Muscle of arm (tissue), 12 donors: ENCODE measurements around the gene UQCC2. TPM values are rescaled to one million over a fixed set of nuclear protein-coding genes. Genes with fewer than 3 reads are reported as not detected.
A peak's percentile ranks its signal among the peaks of the same experiment; 100 is the strongest.

Experiments
- DNase-seq: peaks from one replicate; pipeline ENCODE4 v3.0.0-alpha.2; 2013
- polyA plus RNA-seq, 12 donors: library from polyadenylated mRNA; unstranded; fragments of 120-200 nt; gene quantifications; one replicate each; pipeline ENCODE4 v1.2.1, GENCODE V29; 2013; ENCODE audit not compliant: insufficient read length in 12 of 12

The UQCC2 gene
- polyA plus RNA-seq, 12 donors = 40.5 to 90.5 (median 67.4) TPM; not detected in 1

DNA sequence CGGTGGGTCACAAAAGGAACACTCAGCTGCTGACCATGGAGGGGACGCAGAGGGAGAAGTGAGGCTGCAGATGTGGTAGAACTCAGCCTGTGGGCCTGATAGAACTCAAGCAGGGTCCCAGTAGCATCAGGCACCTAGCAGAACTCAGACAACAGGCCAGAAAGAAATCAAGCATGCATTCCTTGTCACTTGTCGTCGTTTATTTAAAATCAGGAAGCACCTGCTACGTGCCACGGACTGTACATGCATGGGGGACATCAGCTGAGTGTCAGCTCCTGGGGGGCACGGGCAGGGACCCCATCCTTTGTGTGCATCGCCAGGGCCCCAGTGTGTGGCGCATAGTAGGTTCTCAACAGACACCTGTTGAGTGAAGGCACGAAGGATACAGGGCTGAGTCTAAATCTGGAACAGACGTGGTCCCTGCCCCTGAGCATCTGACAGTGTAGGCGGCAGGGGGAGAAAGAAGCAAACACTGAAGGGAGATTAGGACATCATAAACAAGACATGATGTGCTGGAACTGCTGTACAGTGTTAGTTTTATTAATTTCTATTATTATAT lies 32.5 kb downstream of the UQCC2 start:
- DNase-seq = no peak

DNA sequence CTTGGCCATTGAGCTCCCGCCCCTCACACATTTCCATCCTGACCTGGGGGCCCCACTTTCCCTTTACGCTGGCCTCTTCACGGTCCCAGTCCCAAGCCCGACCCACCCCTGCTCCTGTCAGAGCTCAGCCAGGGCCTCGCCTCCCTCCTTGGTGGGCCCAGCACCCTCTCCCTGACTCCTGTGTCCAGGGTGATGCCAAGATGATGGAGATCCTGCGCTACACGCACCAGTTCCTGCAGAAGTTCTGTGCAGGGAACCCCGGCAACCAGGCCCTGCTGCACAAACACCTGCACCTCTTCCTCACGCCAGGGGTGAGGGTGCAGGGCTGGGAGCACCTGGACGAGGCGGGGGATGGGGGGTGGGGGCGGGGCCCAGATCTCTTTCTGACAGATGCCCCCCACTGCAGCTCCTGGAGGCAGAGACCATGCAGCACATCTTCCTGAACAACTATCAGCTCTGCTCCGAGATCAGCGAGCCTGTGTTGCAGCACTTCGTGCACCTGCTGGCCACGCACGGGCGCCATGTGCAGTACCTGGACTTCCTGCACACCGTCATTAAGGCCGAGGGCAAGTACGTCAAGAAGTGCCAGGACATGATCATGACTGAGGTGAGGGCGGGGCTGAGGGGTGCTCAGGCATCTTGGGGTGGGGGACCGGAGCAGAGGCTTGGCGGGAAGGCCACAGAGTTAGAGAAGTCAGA lies 33.1 kb downstream of the UQCC2 start:
- no peak for DNase-seq

DNA sequence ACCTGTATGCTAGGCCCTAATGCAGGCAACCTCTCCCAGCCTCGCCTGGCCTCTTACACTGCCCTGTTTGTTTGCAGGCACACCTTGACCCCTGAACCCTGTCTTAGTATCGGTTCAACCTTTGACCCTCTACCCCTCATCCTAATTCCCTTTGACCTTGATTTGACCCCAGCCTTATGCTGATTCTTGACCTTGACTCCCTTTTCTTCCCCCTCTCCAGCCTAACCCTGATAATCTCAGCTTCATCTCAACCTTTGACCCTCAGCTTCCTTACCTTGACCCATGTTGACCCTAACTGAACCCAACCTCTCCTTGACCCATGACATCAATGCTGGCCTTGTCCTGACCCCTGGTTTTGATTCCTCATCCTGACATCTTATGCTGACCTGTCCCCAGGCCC lies 33.8 kb downstream of the UQCC2 start:
- no peak for DNase-seq

GRCh38 chr6:33677143-33677660 lies 34.3 kb downstream of the UQCC2 start:
- DNase-seq = peak; percentile 37

DNA sequence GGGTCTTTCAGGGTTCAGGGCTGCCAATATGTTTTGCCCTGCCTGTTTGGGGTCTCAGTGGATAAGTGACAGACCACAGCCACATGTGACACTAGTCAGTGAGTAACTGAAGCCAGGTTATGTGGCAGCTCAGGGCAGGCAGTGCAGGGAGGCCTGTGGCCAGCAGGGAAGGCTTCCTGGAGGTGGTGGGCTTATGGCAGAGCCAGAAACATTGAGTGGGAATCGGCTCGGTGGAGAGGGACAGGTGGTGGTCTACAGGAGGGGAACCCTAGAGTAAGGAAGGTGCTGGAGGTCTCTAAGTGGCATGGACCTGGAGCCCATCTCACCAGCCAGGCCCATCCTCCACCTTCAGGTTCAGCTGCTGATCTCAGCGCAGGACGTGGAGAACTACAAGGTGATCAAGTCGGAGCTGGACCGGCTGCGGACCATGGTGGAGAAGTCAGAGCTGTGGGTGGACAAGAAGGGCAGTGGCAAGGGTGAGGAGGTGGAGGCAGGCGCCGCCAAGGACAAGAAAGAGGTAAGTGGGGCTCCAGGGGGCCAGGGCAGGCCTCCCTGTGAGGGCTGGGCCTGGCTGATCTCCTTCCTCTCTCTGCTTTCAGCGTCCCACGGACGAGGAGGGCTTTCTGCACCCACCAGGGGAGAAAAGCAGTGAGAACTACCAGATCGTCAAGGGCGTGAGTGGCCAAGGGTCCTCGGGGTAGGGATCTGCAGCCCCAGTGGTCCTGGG lies 34.9 kb downstream of the UQCC2 start:
- DNase-seq = no peak

DNA sequence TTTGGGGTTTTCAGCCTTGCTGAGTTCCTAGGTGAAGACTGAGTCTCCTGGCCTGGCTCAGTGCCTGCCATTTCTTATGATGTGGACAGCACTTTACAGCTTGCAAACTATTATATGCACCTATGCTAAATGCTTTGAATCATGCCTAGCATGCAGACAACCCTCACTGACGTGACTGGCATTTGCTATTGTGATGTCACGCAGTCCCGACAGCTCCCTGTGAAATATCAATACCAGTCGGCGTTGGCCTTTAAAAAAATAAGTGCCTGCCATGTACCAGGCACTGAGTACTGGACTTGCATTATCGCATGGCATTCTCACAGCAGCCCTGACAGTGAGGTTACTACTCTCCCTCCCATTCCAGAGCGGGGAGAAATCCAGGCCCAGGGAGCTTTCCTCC lies 35.5 kb downstream of the UQCC2 start:
- no peak for DNase-seq

GRCh38 chr6:33673851-33674250 lies 37.6 kb downstream of the UQCC2 start:
- DNase-seq = no peak

DNA sequence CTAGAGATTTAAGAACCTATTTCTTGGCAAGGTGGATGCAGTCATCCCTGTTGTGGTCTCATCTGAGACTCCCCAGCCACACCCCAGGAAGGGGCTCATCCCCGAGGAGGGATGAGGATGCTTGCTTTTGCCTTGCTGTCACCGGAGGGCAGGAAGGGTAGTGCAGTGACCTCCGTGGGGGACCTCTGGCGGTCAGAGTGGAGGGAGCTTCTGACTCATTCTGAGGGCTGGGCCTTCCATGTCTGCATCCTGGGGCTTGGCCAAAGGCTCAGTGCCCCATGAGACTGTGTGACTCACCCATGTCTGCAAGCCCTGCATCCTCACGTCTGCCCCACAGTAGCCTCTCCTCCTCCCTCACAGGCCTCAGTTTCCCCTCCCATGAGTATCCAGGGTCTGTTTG lies 38.7 kb downstream of the UQCC2 start:
- peak; percentile 71 for DNase-seq

DNA sequence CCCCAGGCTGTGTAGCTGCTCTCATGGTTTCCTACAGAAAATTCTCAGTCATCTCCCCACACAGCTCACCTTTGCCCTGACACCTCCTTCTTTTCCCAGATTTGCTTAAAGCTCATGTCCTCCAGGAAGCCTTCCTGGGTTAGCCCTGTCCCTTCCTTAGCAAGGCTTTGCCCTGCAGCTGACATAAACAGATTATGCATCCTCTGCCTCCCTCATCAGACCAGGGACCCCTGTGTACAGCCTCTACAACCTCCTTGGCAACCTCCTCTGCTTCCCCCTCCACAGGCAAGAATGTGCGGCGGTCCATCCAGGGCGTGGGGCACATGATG lies 39.8 kb downstream of the UQCC2 start:
- no peak for DNase-seq

GRCh38 chr6:33670971-33671743 lies 40.3 kb downstream of the UQCC2 start:
- DNase-seq = no peak

DNA sequence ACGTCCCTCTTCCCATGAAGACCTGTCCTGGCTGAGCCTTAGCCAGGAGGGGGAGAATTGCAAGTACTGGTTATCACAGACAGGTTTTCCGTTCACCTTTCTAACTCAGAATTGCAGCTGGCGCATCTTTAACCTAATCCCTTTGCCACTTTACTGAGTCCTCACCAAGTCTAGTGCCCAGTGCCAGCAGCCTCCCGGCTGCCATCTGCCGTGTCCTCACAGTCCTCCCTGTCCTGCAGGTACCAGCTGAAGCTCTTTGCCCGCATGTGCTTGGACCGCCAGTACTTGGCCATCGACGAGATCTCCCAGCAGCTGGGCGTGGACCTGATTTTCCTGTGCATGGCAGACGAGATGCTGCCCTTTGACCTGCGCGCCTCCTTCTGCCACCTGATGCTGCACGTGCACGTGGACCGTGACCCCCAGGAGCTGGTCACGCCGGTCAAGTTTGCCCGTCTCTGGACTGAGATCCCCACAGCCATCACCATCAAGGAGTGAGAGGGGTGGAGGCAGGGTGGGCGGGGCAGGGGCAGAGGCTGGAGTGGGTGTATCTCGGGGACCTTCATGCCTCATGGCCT lies 41.3 kb downstream of the UQCC2 start:
- DNase-seq = no peak

- DNase-seq = no peak
Observed at GRCh38 chr6:33668914-33669313, 42.6 kb downstream of the UQCC2 start.

DNA sequence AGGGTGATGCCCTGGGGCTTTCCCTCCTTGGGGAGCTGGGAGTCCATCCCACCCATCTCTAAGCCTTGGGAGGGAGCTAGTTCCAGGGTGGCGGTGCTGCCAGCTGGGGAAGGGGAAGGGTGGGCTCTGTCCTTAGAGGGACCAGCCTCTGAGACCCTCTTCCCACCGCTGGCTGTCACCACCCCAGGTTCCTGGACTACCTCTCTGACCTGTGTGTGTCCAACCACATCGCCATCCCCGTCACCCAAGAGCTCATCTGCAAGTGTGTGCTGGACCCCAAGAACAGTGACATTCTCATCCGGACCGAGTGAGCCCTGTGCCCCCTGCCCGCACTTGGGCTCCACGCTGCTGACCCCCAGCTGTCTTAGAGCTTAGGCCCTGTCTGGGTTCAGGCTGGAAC lies 43.2 kb downstream of the UQCC2 start:
- DNase-seq = no peak

DNA sequence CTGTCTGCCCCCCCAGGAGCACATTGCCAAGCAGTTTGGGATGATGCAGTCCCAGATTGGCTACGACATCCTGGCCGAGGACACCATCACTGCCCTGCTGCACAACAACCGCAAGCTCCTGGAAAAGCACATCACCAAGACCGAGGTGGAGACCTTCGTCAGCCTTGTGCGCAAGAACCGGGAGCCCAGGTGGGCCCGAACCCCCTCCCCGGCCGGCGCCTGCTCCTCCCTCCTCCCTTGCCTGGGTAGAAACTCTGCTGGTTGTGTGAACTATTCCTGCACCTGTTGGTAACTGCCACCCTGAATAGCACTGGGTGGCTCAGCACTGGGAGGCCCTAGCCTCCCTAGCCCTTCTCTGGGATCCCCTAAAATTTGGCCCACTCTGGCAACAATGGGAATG lies 43.7 kb downstream of the UQCC2 start:
- DNase-seq = no peak

DNA sequence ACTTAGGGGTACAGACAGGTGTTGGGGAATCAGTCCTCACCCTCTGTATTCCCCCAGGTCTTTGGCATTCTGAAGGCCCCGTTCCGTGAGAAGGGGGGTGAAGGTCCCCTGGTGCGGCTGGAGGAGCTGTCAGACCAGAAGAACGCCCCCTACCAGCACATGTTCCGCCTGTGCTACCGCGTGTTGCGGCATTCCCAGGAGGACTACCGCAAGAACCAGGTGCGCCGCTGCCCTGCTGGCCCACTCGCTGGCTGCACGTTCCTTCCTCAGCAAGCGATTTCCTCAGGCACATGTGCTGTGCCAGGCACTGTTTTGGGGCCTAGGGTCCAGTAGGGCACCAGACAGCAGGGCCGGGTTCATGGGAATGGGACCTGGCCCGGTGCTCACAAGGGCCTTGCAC lies 44.4 kb downstream of the UQCC2 start:
- no peak for DNase-seq

DNA sequence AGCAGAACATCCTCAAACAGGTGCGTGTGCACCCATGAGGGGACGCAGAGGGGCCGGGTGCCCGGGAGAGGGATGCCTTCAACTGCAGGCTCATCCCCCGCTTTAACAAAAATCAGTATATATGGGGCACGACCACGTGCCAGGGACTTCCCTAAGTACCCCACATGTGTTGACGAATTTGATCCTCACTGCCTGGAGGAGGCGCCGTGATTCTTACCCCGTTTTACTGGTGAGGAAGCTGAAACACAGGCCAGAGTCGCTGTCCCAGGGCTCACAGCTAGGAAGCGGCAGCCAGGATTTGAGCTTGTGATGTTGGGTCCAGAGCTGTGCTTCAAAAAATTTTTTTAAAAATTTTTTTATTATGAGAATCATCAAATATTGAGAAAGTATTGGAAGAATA lies 45.5 kb downstream of the UQCC2 start:
- DNase-seq = no peak

- no peak for DNase-seq
Observed at GRCh38 chr6:33664506-33665057, 46.9 kb downstream of the UQCC2 start.

- DNase-seq = no peak
Observed at GRCh38 chr6:33663727-33664449, 47.6 kb downstream of the UQCC2 start.

DNA sequence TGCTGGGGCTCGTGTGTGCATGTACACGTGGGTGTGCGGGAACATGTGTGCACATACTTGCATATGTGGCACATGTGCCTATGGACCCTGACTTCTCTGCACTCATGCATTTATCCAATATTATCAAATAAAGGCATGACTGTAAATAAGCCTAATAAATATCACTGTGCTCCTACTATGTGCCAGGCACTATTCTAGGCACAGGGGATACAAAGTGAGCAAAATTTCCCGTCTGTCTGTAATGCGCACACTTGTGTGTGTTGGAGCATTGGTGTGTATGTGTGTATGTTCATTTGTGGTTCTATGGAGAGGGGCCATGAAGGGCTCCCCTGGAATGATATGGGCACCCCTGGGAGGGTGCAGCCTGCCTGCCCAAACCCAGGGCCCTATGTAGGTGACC lies 48.5 kb downstream of the UQCC2 start:
- no peak for DNase-seq

DNA sequence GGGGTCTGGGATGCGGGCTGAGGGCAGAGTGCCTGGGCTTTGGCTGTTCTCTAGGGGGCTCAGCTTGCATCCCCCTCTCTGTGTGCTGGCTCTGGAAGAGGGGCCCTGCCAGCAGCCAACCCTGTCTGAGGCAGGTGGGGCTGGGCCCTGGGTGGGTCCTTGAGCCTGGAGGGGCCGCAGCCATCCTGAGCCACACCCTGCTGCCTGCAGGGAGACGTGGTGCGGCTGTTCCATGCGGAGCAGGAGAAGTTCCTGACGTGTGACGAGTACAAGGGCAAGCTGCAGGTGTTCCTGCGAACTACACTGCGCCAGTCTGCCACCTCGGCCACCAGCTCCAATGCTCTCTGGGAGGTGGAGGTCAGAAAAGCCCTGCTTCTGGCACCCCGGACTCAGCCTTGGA lies 49.2 kb downstream of the UQCC2 start:
- DNase-seq = no peak
